SU-DHL-6 (cell line): ENCODE measurements around the gene NFIA.

Experiments
- CTCF ChIP-seq: fragments of 200-600 bp; sonication (generic); IDR thresholded peaks from one replicate; pipeline ENCODE4 v1.5.1; 2017; ENCODE audit warnings: antibody characterized with exemption, mild to moderate bottlenecking, low read length, moderate library complexity; ENCODE audit not compliant: insufficient read depth, poor library complexity, severe bottlenecking
- EZH2phosphoT487 ChIP-seq: fragments of 200-600 bp; sonication (generic), shearing (Covaris generic); conservative IDR thresholded peaks from 2 replicates; pipeline ENCODE4 v1.6.1; 2018; ENCODE audit warnings: mild to moderate bottlenecking, antibody characterized with exemption, low read length, moderate library complexity, mixed read lengths

GRCh38 chr1:61313906-61314422 is 231.6 kb downstream of the NFIA start:
- TF ChIP-seq CTCF (no peak), EZH2phosphoT487 (no peak)
